Measurements from ENCODE around the gene ARHGAP8.

DNA sequence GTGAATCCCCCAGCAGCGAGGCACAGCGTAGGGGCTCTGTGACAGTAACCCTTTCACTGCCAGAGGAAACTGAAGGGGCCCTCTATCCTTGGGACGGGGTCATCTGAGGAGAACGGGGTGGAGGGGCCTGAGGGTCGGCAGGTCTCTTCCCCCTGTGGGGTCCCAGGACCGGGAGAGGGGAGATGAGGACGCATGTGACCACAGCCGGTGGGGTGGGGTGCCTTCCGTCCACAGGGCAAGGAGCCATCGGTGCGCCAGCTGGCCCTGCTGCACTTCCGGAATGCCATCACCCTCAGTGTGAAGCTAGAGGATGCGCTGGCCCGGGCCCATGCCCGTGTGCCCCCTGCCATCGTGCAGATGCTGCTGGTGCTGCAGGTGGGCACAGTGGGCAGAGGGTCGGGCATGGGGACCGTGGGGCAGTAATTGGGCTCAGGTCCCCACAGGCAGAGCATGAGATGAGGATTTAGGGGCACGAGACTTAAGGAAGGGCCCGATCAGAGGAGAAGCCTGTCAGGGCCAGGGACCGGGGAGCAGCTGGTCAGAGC is 20.3 kb upstream of the ARHGAP8 start:
- TF ChIP-seq, protein P1, sequence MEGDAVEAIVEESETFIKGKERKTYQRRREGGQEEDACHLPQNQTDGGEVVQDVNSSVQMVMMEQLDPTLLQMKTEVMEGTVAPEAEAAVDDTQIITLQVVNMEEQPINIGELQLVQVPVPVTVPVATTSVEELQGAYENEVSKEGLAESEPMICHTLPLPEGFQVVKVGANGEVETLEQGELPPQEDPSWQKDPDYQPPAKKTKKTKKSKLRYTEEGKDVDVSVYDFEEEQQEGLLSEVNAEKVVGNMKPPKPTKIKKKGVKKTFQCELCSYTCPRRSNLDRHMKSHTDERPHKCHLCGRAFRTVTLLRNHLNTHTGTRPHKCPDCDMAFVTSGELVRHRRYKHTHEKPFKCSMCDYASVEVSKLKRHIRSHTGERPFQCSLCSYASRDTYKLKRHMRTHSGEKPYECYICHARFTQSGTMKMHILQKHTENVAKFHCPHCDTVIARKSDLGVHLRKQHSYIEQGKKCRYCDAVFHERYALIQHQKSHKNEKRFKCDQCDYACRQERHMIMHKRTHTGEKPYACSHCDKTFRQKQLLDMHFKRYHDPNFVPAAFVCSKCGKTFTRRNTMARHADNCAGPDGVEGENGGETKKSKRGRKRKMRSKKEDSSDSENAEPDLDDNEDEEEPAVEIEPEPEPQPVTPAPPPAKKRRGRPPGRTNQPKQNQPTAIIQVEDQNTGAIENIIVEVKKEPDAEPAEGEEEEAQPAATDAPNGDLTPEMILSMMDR (conservative IDR thresholded peaks at IDR 0.05 in 1 of 2, IDR thresholded peaks at IDR 0.05 in 1 of 2; ENCODE audit: low read depth in 1 of 2, low read length in 2 of 2) = no peak
- no peak for TF ChIP-seq EZH2 (IDR thresholded peaks at IDR 0.05; ENCODE audit: low read length, missing control alignments)
